Measurements from ENCODE around the gene KTN1. TPM values are rescaled to one million over a fixed set of nuclear protein-coding genes. Genes with fewer than 3 reads are reported as not detected.

KTN1 gene
- total and polyA plus RNA-seq, 2 experiments from 2014 or later: 124 to 607 TPM

DNA sequence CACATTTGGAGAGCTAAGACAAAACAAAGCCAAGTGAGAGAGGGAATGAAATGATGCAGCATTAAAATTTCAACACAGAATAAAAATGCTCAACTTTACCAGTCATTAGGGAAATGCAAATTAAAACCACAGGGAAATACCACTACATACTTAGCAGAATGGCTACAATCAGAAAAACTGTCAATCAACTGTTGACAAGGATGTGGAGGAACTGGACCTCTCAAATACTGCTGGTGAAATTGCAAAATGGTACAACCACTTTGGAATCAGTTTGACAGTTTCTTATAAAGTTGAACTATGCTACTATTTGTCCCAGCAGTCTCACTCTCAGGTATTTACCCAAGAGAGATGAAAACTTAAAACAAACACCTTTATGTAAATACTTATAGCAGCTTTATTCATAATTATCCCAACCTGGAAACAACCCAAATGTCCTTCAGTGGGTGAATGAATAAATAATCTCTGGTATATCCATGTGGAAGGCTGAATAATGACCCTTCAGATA is 43.8 kb upstream of the KTN1 start (continued):
- TF ChIP-seq ZNF462 (CRISPR knock-in tag; IDR thresholded peaks at IDR 0.05): no peak
- TF ChIP-seq ZNF331 (CRISPR knock-in tag; IDR thresholded peaks at IDR 0.05; ENCODE audit: low read depth): no peak
- no peak for TF ChIP-seq STAT1 (IDR thresholded peaks at IDR 0.05; ENCODE audit: unreplicated experiment)

- Histone ChIP-seq H3K79me2 (replicated peaks; ENCODE audit: insufficient read depth) (no peaks in the 10 kb centered on the region), H3K4me1 (ENCODE audit: insufficient read depth) (no peaks in the 10 kb centered on the region), H3K27me3 (ENCODE audit: insufficient read depth) (no peaks in the 10 kb centered on the region), H3K4me2 (no peak overlapping the region), H3K9me2 (ENCODE audit: insufficient read depth) (no peaks in the 10 kb centered on the region), H2AFZ (no peak overlapping the region), H3F3A (replicated peaks; ENCODE audit: low read depth) (no peaks in the 10 kb centered on the region), H4K20me1 (replicated peaks; ENCODE audit: insufficient read depth) (no peaks in the 10 kb centered on the region), H3K36me3 (ENCODE audit: insufficient read depth) (no peaks in the 10 kb centered on the region), H3K27ac (ENCODE audit: low read depth) (no peak overlapping the region), H3K4me3 (no peak overlapping the region)
- 0 out of 3 replicates have a peak, but pooled peaks cover 2% of the 10 kb centered on the region for H3K36me3 Mint-ChIP-seq (ENCODE audit: low read depth)
- ATAC-seq: no peak
- no peak for TF ChIP-seq POLR2AphosphoS5 (IDR thresholded peaks at IDR 0.05; ENCODE audit: low read depth)
- no peak for TF ChIP-seq JUNB (IDR thresholded peaks at IDR 0.05; ENCODE audit: unreplicated experiment)
- TF ChIP-seq, protein P1, sequence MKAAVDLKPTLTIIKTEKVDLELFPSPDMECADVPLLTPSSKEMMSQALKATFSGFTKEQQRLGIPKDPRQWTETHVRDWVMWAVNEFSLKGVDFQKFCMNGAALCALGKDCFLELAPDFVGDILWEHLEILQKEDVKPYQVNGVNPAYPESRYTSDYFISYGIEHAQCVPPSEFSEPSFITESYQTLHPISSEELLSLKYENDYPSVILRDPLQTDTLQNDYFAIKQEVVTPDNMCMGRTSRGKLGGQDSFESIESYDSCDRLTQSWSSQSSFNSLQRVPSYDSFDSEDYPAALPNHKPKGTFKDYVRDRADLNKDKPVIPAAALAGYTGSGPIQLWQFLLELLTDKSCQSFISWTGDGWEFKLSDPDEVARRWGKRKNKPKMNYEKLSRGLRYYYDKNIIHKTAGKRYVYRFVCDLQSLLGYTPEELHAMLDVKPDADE (IDR thresholded peaks at IDR 0.05): no peak
- no peak for TF ChIP-seq NANOG (IDR thresholded peaks at IDR 0.05; ENCODE audit: borderline replicate concordance)
- TF ChIP-seq CREB1 (CRISPR knock-in tag; IDR thresholded peaks at IDR 0.05; ENCODE audit: low read depth): no peak
- no peak for TF ChIP-seq EZH2phosphoT487 (IDR thresholded peaks at IDR 0.05; ENCODE audit: unreplicated experiment)
- TF ChIP-seq CTCF (conservative IDR thresholded peaks at IDR 0.05; ENCODE audit: low read depth in 2 of 2): no peak
- no peak for TF ChIP-seq ZNF331 (CRISPR knock-in tag; IDR thresholded peaks at IDR 0.05; ENCODE audit: low read depth)
- peaks cover 7% of the 10 kb centered on the region for H3K9me3 Mint-ChIP-seq
- no peak overlapping the region for H3K27ac Mint-ChIP-seq
- H3K4me3 Mint-ChIP-seq: no peak overlapping the region
- no peak for DNase-seq (ENCODE audit: low spot score)
- no peaks in the 10 kb centered on the region for H3K4me1 Mint-ChIP-seq
- no peaks in the 10 kb centered on the region for H3K27me3 Mint-ChIP-seq (ENCODE audit: insufficient read depth, low read depth, poor library complexity)
These were observed 42.2 kb upstream of the KTN1 start for GRCh38 chr14:55537782-55538181.
